ENCODE measurements around the gene MPHOSPH6. TPM values are rescaled to one million over a fixed set of nuclear protein-coding genes. Genes with fewer than 3 reads are reported as not detected.
A peak's percentile ranks its signal among the peaks of the same experiment; 100 is the strongest.

MPHOSPH6 gene
- total RNA-seq, 1 donor from 2014 or later, result 111 TPM

GRCh38 chr16:82203198-82203597 lies 33.2 kb upstream of the MPHOSPH6 start:
- no peaks in the 10 kb centered on the region for H3K36me3 Mint-ChIP-seq
- Histone ChIP-seq H3K27me3 (no peaks in the 10 kb centered on the region), H4K20me1 (ENCODE audit: low read depth) (no peaks in the 10 kb centered on the region), H3K27ac (no peak overlapping the region), H3F3A (ENCODE audit: low read depth) (no peaks in the 10 kb centered on the region), H3K4me3 (no peak overlapping the region), H3K9ac (no peak overlapping the region), H3K4me1 (no peaks in the 10 kb centered on the region), H3K36me3 (no peaks in the 10 kb centered on the region), H2AFZ (replicated peaks) (no peak overlapping the region), H3K79me2 (ENCODE audit: low read depth) (no peaks in the 10 kb centered on the region), H3K4me2 (no peak overlapping the region), H3K9me3 (ENCODE audit: low read depth) (no peaks in the 10 kb centered on the region)
- no peak for DNase-seq (ENCODE audit: low spot score)
- H3K4me3 Mint-ChIP-seq, result no peak overlapping the region
- H3K4me1 Mint-ChIP-seq, result peaks cover 7% of the 10 kb centered on the region
- peaks cover 3% of the 10 kb centered on the region for H3K9me3 Mint-ChIP-seq
- peaks cover 3% of the 10 kb centered on the region for H3K27me3 Mint-ChIP-seq (ENCODE audit: insufficient read depth, low read depth)
- TF ChIP-seq CTCF (IDR thresholded peaks at IDR 0.05) (no peak), EZH2phosphoT487 (IDR thresholded peaks at IDR 0.05) (no peak), EZH2 (IDR thresholded peaks at IDR 0.05) (no peak)
- H3K27ac Mint-ChIP-seq, result peak overlapping the region; percentile 52

DNA sequence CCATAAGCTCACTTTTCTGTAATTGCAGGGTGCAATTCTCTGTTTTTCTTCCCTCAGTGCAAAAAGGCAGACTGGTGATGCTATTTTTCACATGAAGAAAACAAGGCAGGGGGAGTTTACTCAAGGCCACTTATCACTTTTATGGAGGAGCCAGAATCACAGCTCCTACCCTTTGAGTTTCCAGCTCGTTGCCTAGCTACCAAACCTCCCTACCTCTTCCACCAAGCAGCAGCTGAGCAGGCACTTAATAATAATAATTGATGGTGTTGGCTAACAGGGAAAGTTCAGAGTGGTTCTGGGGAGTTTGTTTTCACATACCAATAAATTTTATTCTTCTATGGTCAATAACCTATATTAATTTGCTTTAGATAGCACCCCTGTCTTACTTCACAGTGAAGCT lies 31.9 kb upstream of the MPHOSPH6 start:
- no peaks in the 10 kb centered on the region for H3K9me3 ChIP-seq (ENCODE audit: low read depth)
- Mint-ChIP-seq H3K27ac (no peak overlapping the region), H3K36me3 (no peaks in the 10 kb centered on the region), H3K4me1 (peaks cover 7% of the 10 kb centered on the region), H3K9me3 (no peaks in the 10 kb centered on the region), H3K27me3 (ENCODE audit: insufficient read depth, low read depth) (peaks cover 5% of the 10 kb centered on the region), H3K4me3 (no peak overlapping the region)
- H3K4me3 ChIP-seq, result no peak overlapping the region
- H3K4me2 ChIP-seq, result no peak overlapping the region
- no peaks in the 10 kb centered on the region for H3K4me1 ChIP-seq
- no peaks in the 10 kb centered on the region for H3K36me3 ChIP-seq
- no peaks in the 10 kb centered on the region for H3K27me3 ChIP-seq
- no peak for DNase-seq (ENCODE audit: low spot score)
- no peak overlapping the region for H3K27ac ChIP-seq
- H3K9ac ChIP-seq, result no peak overlapping the region
- no peaks in the 10 kb centered on the region for H4K20me1 ChIP-seq (ENCODE audit: low read depth)
- H3F3A ChIP-seq (ENCODE audit: low read depth), result no peaks in the 10 kb centered on the region
- H2AFZ ChIP-seq (replicated peaks), result no peak overlapping the region
- H3K79me2 ChIP-seq (ENCODE audit: low read depth), result no peaks in the 10 kb centered on the region
- no peak for TF ChIP-seq EZH2phosphoT487 (IDR thresholded peaks at IDR 0.05)
- no peak for TF ChIP-seq EZH2 (IDR thresholded peaks at IDR 0.05)
- TF ChIP-seq CTCF (IDR thresholded peaks at IDR 0.05), result no peak

- no peak for DNase-seq (ENCODE audit: low spot score)
- H3K27me3 Mint-ChIP-seq (ENCODE audit: insufficient read depth, low read depth), result peaks cover 5% of the 10 kb centered on the region
- no peak overlapping the region for H3K4me3 ChIP-seq
- H3F3A ChIP-seq (ENCODE audit: low read depth), result no peaks in the 10 kb centered on the region
- H3K36me3 ChIP-seq, result no peaks in the 10 kb centered on the region
- H3K36me3 Mint-ChIP-seq, result no peaks in the 10 kb centered on the region
- H3K9me3 ChIP-seq (ENCODE audit: low read depth), result no peaks in the 10 kb centered on the region
- no peak overlapping the region for H3K4me3 Mint-ChIP-seq
- H3K9me3 Mint-ChIP-seq, result no peaks in the 10 kb centered on the region
- H3K27ac ChIP-seq, result no peak overlapping the region
- H4K20me1 ChIP-seq (ENCODE audit: low read depth), result no peaks in the 10 kb centered on the region
- H3K4me1 ChIP-seq, result no peaks in the 10 kb centered on the region
- no peak overlapping the region for H3K9ac ChIP-seq
- H3K79me2 ChIP-seq (ENCODE audit: low read depth), result no peaks in the 10 kb centered on the region
- H3K27me3 ChIP-seq, result no peaks in the 10 kb centered on the region
- peaks cover 7% of the 10 kb centered on the region for H3K4me1 Mint-ChIP-seq
- H3K4me2 ChIP-seq, result no peak overlapping the region
- H3K27ac Mint-ChIP-seq, result no peak overlapping the region
- no peak for TF ChIP-seq EZH2 (IDR thresholded peaks at IDR 0.05)
- H2AFZ ChIP-seq (replicated peaks), result no peak overlapping the region
Observed at GRCh38 chr16:82201351-82201750, 31.3 kb upstream of the MPHOSPH6 start.

GRCh38 chr16:82199209-82199608 lies 29.2 kb upstream of the MPHOSPH6 start:
- Histone ChIP-seq H3K4me1 (no peaks in the 10 kb centered on the region), H3K79me2 (ENCODE audit: low read depth) (no peaks in the 10 kb centered on the region), H3K27me3 (no peaks in the 10 kb centered on the region), H2AFZ (replicated peaks) (no peak overlapping the region), H3K4me3 (no peak overlapping the region), H4K20me1 (ENCODE audit: low read depth) (no peaks in the 10 kb centered on the region), H3K36me3 (no peaks in the 10 kb centered on the region), H3K4me2 (no peak overlapping the region), H3K9ac (no peak overlapping the region), H3F3A (ENCODE audit: low read depth) (no peaks in the 10 kb centered on the region), H3K27ac (no peak overlapping the region), H3K9me3 (ENCODE audit: low read depth) (no peaks in the 10 kb centered on the region)
- no peak for DNase-seq (ENCODE audit: low spot score)
- TF ChIP-seq EZH2phosphoT487 (IDR thresholded peaks at IDR 0.05), result no peak
- H3K27ac Mint-ChIP-seq, result no peak overlapping the region
- no peaks in the 10 kb centered on the region for H3K9me3 Mint-ChIP-seq
- H3K4me3 Mint-ChIP-seq, result no peak overlapping the region
- H3K36me3 Mint-ChIP-seq, result no peaks in the 10 kb centered on the region
- H3K27me3 Mint-ChIP-seq (ENCODE audit: insufficient read depth, low read depth), result peaks cover 5% of the 10 kb centered on the region
- peaks cover 7% of the 10 kb centered on the region for H3K4me1 Mint-ChIP-seq

Data from neural progenitor cell (in vitro differentiated cells).